Measurements from ENCODE around the gene PTGES.

PTGES gene

GRCh38 chr9:129775448-129775798 lies 22.6 kb upstream of the PTGES start:
- Histone ChIP-seq H2AFZ (ENCODE audit: low read depth, low read length) (no peak overlapping the region), H3K27ac (ENCODE audit: low read length) (no peak overlapping the region), H3K4me1 (ENCODE audit: low read length) (no peaks in the 10 kb centered on the region), H3K27me3 (ENCODE audit: low read depth, low read length) (no peaks in the 10 kb centered on the region), H3K79me2 (ENCODE audit: low read length) (no peaks in the 10 kb centered on the region), H3K9ac (ENCODE audit: low read length) (no peak overlapping the region), H4K20me1 (ENCODE audit: insufficient read depth, low read length) (no peaks in the 10 kb centered on the region), H3K4me2 (ENCODE audit: low read length) (no peak overlapping the region), H3K36me3 (replicated peaks; ENCODE audit: low read depth, low read length) (no peaks in the 10 kb centered on the region), H3K9me3 (ENCODE audit: insufficient read depth, low read length) (no peaks in the 10 kb centered on the region), H3K4me3 (ENCODE audit: low read length) (no peak overlapping the region)
- no peak for TF ChIP-seq EZH2phosphoT487 (IDR thresholded peaks at IDR 0.05; ENCODE audit: low read depth)
- TF ChIP-seq, protein P1, sequence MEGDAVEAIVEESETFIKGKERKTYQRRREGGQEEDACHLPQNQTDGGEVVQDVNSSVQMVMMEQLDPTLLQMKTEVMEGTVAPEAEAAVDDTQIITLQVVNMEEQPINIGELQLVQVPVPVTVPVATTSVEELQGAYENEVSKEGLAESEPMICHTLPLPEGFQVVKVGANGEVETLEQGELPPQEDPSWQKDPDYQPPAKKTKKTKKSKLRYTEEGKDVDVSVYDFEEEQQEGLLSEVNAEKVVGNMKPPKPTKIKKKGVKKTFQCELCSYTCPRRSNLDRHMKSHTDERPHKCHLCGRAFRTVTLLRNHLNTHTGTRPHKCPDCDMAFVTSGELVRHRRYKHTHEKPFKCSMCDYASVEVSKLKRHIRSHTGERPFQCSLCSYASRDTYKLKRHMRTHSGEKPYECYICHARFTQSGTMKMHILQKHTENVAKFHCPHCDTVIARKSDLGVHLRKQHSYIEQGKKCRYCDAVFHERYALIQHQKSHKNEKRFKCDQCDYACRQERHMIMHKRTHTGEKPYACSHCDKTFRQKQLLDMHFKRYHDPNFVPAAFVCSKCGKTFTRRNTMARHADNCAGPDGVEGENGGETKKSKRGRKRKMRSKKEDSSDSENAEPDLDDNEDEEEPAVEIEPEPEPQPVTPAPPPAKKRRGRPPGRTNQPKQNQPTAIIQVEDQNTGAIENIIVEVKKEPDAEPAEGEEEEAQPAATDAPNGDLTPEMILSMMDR (IDR thresholded peaks at IDR 0.05; ENCODE audit: low read depth, low read length), result no peak

DNA sequence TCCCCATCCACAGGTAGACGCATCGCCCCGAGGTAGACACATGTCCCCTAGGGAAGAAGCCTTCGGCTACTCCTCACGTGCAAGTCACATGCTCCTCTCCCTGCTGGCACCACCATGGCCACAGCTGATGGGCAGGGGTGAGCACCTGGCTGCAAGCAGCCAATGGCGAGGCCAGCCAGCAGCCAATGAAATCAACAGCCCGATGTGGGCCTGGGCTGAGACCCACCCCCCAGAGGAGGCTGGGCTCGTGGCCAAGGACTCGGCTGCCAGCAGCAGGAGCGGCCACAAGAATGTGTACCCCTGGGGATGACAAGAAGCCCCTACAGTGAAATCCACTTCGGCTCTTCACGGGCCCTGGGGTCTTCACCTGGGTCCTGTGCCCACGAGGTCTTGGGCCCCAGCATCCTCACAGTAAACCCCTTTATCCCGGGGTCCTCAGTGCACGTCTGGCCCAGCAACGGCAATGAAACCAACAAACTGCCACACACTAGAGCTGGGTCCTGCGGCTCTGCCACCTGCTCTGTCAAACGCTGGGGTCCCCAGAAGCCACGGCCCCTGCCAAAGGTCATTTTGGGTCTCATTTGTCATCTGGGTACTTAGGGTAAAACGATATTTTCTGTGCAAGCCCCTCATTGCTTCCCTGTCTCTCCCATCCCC lies 22.1 kb upstream of the PTGES start:
- Histone ChIP-seq H4K20me1 (ENCODE audit: insufficient read depth, low read length) (no peaks in the 10 kb centered on the region), H3K4me1 (ENCODE audit: low read length) (no peaks in the 10 kb centered on the region), H3K4me2 (ENCODE audit: low read length) (no peak overlapping the region), H3K9me3 (ENCODE audit: insufficient read depth, low read length) (no peaks in the 10 kb centered on the region), H3K27ac (ENCODE audit: low read length) (no peak overlapping the region), H3K9ac (ENCODE audit: low read length) (no peak overlapping the region), H3K4me3 (ENCODE audit: low read length) (no peak overlapping the region), H2AFZ (ENCODE audit: low read depth, low read length) (no peak overlapping the region), H3K79me2 (ENCODE audit: low read length) (no peaks in the 10 kb centered on the region), H3K27me3 (ENCODE audit: low read depth, low read length) (no peaks in the 10 kb centered on the region), H3K36me3 (replicated peaks; ENCODE audit: low read depth, low read length) (no peaks in the 10 kb centered on the region)
- TF ChIP-seq, protein P1 (IDR thresholded peaks at IDR 0.05; ENCODE audit: low read depth, low read length), result no peak
- no peak for TF ChIP-seq EZH2phosphoT487 (IDR thresholded peaks at IDR 0.05; ENCODE audit: low read depth)

DNA sequence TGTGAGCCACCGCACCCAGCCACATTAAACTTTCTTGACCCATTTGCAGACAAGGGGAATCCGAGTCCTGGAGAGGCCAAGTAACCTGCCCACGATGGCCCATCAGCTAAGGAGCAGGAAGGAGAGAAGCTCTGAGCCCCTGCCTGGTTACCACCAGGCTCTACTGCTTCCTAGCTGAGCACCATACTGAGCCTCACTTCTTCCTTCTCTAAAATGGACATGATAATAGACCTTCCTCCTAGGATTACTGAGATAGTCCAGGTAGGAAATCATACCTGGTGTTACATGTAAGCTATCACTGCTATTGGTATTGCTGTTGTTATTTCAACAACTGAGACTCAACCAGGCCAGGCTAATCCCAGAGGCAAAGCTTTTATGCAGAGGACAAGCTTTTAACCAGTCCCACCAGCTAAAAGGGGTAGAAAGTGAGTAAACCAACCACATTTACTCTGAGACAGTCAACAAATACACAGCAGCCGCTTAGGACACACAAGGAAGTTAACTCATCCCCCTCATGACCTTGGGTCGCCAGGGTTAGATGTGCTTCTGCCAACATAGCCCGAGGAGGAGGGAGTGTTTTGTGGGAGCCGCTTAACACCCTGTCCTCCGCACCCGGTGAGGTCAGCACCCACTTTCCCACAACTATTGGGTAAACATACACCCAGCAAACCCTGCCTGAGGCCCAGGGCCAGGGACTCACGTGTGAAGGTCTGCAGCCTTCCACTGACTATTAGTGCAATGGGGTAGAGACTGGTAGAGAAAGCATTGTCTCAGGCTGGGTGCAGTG lies 20.6 kb upstream of the PTGES start:
- TF ChIP-seq, protein P1 (IDR thresholded peaks at IDR 0.05; ENCODE audit: low read depth, low read length), result no peak
- no peak overlapping the region for H2AFZ ChIP-seq (ENCODE audit: low read depth, low read length)
- H3K4me2 ChIP-seq (ENCODE audit: low read length), result no peak overlapping the region
- H3K79me2 ChIP-seq (ENCODE audit: low read length), result no peaks in the 10 kb centered on the region
- H3K9ac ChIP-seq (ENCODE audit: low read length), result no peak overlapping the region
- no peaks in the 10 kb centered on the region for H3K27me3 ChIP-seq (ENCODE audit: low read depth, low read length)
- H3K36me3 ChIP-seq (replicated peaks; ENCODE audit: low read depth, low read length), result no peaks in the 10 kb centered on the region
- H4K20me1 ChIP-seq (ENCODE audit: insufficient read depth, low read length), result no peaks in the 10 kb centered on the region
- H3K4me1 ChIP-seq (ENCODE audit: low read length), result no peaks in the 10 kb centered on the region
- no peak overlapping the region for H3K27ac ChIP-seq (ENCODE audit: low read length)
- H3K4me3 ChIP-seq (ENCODE audit: low read length), result no peak overlapping the region
- no peaks in the 10 kb centered on the region for H3K9me3 ChIP-seq (ENCODE audit: insufficient read depth, low read length)

- no peak overlapping the region for H2AFZ ChIP-seq (ENCODE audit: low read depth, low read length)
- no peaks in the 10 kb centered on the region for H3K27me3 ChIP-seq (ENCODE audit: low read depth, low read length)
- TF ChIP-seq, protein P1 (IDR thresholded peaks at IDR 0.05; ENCODE audit: low read depth, low read length), result no peak
- TF ChIP-seq EZH2phosphoT487 (IDR thresholded peaks at IDR 0.05; ENCODE audit: low read depth), result no peak
- H3K9me3 ChIP-seq (ENCODE audit: insufficient read depth, low read length), result no peaks in the 10 kb centered on the region
- no peak overlapping the region for H3K9ac ChIP-seq (ENCODE audit: low read length)
- no peak overlapping the region for H3K4me2 ChIP-seq (ENCODE audit: low read length)
- no peak overlapping the region for H3K27ac ChIP-seq (ENCODE audit: low read length)
- no peaks in the 10 kb centered on the region for H3K4me1 ChIP-seq (ENCODE audit: low read length)
- H3K4me3 ChIP-seq (ENCODE audit: low read length), result no peak overlapping the region
- no peaks in the 10 kb centered on the region for H4K20me1 ChIP-seq (ENCODE audit: insufficient read depth, low read length)
- no peaks in the 10 kb centered on the region for H3K36me3 ChIP-seq (replicated peaks; ENCODE audit: low read depth, low read length)
- H3K79me2 ChIP-seq (ENCODE audit: low read length), result no peaks in the 10 kb centered on the region
These were observed 17.9 kb upstream of the PTGES start for GRCh38 chr9:129770741-129771140.
